Prostate gland (tissue), 2 donors: Measurements from ENCODE around the gene CNKSR3.

ENCODE experiments used
- POLR2A ChIP-seq: fragments of 450-650 bp; IDR thresholded peaks from one replicate; pipeline ENCODE4 v1.6.1; 2016; ENCODE audit warnings: antibody characterized with exemption, mild to moderate bottlenecking
- POLR2AphosphoS5 ChIP-seq: sonication (generic); formaldehyde crosslinking; IDR thresholded peaks from one replicate; pipeline ENCODE4 v1.6.1; 2017; ENCODE audit warnings: antibody characterized with exemption
- TF ChIP-seq, protein P1 (sequence below), 4 experiments: fragments of 200-600 bp in 2 of 4; fragments of 450-650 bp in 2 of 4; sonication (generic) in 2 of 4; IDR thresholded peaks; 1 replicate in 3 of 4; 2 replicates in 1 of 4; pipeline ENCODE4 v1.5.1; 2016 to 2019; ENCODE audit warnings: antibody characterized with exemption in 4 of 4, mild to moderate bottlenecking in 2 of 4, moderate library complexity in 2 of 4

DNA sequence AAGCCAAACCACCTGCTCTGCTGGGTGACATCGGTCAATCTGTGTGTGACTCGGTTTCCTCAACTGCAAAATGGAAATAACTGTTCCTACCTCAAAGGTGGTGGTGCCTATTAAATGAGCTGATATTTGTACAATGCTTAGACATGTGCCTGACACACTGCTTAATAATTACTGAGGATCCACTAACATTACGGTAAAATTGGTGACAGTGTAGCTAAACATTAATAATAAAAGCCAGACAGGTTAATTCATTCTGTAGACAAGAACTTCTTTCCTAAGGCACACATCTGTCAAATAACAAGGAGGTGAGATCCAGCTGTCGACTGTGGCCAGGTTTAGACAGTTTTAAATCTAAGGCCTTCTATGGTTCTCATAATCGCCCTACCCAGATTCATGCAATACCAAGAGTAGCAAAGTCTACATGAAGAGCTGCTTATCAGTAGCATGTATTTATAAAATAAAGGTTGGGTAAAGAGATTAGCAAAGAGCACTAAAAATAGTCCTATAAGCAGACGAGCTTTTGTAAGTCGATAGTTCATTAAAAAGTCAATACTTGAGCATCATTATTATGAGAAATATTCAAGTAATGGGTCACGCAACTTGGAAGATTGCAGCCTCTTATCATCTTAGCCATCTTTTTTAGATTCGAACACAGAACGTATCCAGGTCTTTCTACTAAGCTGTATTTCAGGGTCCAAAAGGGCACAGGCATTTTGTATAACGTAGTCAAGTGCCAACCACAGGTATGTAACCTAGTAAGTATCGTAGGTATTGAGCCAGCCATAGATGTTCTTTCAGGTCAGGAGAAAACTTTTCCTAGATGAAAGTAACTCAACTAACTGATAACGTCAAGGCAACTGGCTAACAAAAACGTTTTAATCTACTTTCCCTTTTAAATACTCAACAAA, 3.2 kb downstream of the CNKSR3 start:
- TF ChIP-seq POLR2A (no peak), POLR2AphosphoS5 (no peak)
- TF ChIP-seq, protein P1, sequence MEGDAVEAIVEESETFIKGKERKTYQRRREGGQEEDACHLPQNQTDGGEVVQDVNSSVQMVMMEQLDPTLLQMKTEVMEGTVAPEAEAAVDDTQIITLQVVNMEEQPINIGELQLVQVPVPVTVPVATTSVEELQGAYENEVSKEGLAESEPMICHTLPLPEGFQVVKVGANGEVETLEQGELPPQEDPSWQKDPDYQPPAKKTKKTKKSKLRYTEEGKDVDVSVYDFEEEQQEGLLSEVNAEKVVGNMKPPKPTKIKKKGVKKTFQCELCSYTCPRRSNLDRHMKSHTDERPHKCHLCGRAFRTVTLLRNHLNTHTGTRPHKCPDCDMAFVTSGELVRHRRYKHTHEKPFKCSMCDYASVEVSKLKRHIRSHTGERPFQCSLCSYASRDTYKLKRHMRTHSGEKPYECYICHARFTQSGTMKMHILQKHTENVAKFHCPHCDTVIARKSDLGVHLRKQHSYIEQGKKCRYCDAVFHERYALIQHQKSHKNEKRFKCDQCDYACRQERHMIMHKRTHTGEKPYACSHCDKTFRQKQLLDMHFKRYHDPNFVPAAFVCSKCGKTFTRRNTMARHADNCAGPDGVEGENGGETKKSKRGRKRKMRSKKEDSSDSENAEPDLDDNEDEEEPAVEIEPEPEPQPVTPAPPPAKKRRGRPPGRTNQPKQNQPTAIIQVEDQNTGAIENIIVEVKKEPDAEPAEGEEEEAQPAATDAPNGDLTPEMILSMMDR (IDR thresholded peaks at IDR 0.05): no peak
